ENCODE measurements around the gene CAPN15. TPM values are rescaled to one million over a fixed set of nuclear protein-coding genes. Genes with fewer than 3 reads are reported as not detected.

Gene CAPN15
- total RNA-seq, 1 donor from 2014 or later, result 35.2 TPM

DNA sequence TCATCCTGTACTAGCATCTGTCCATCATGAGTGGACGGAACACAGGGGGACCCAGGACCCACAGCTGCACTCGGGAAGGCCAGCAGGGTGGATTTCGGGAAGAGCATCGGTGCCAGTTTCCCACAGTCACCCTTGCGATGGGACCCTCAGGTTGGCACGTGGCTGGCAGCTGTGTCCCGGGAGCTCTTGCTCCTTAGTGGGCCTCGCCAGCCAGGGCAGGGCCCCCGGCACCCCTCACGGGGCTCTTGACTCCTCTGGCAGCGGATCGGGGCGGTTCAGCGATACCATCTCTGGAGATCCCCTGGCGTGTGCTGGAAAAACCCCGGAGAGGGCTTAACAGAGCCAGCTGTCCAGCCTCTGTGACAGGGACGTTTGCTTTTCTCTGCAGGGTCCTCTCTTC is 9.2 kb downstream of the CAPN15 start:
- ATAC-seq (no peak), DNase-seq (ENCODE audit: low spot score) (no peak)
- intact Hi-C loops (cut with DNase I), result no loop called here

DNA sequence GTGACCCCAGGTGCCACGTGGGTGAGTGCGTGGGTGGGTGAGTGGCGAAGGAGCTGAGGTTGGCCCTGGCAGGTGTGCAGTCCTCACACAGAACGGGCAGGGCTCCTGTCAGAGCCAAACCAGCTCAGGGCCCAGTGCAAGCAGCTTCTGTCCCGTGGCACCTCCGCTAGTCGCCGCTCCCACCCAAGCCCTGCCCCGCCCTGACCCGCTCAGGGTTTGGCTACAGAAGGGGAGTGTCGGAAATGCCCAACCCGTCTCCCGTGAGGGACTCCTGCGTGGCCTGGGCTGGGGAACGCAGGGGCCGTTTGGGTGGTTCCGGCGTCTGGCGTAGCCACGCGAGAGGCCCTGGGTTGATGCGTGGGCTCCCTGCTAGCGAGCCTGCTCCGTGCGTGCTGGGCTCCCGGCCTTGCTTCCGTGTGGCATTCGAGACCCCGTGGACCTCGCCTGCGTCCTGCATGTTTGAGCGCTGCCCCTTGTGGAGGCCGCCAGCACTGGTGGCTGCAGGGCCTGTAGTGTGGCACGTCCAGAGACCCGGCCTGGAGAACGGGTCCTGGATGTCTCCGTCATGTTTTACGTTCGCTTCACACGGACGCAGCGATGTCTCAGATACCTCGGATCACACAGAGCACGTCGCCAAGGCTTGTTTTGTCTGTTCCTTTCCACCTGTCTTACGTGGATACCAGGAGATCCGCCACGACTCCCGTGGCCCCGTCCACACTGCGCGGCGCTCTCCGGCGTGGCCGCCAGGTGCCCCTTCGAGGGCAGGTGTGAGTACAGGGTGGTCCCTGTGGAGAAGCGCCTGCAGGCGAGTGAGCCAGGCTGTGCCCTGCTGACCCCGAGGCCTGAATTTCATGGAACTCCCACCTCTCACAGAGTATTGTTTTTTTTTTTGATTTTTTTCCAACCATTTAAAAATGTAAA is 10.2 kb downstream of the CAPN15 start:
- no peak for DNase-seq (ENCODE audit: low spot score)
- intact Hi-C loops (cut with DNase I), result no loop called here
- ATAC-seq, result no peak

DNA sequence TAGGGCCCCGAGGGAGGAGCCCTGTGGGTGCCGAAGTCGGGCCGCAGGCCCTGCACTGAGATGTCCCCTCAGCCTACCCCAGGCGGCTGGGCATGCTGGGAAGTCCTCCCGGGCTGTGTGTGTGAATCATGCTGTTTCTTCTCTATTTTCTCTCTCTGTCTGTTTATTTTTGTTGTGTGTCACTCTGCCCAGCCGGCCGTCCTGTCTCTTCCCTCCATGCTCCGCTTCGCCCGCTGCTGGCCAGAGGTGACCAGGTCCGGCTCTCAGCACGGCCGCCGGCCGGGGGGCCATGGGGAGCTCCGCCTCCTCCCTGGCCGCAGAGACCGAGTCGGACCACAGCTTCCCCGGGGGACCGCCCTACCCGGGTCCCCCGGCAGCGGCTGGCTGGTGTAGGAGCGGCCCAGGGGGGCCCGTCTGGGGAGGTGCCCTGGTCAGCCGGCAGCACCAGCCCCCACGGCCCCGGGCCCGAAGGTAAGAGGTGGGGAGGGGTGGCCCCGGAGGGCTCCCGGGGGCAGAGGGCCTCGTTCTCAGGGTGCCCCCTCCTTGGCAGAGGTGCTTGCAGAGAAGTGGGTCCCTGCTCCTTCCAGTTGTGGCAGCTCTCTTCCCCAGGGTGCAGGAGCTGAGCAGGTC is 12.5 kb downstream of the CAPN15 start:
- intact Hi-C loops (cut with DNase I), result no loop called here
- ATAC-seq (no peak), DNase-seq (ENCODE audit: low spot score) (no peak)

DNA sequence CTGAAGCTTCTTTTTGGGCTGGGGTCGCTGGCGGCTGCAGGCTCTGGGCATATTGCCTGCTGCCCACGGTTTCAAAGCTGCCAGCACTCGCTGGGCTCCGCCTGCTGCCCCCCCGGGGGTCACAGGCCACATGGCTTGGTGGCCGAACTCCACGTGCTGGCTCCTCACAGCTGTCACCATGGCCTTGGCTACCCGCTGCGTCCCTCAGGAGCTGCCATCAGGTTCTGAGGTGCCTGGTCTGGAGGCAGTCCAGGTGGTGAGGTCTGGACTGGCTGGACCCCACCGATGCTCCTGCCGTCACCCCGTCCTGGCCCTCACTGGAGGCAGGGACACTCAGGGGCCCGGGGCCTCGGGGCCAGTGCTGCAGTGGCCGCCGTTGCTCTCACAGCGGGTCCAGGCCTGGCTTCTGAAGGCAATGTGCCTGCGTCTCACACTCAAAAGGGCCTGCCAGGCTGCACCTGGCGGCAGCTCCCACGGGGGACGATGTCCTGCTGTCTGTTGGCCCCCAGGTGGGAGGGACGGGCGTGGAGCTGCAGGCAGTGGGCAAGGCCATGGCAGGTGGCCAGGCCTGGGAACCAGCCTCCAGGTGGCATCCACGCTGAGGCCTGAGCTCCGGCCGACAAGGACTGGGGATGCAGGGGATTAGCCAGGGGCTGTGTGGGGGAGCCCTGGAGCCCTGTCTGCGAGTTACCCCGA is 13.3 kb downstream of the CAPN15 start:
- ATAC-seq (no peak), DNase-seq (ENCODE audit: low spot score) (no peak)
- intact Hi-C loops (cut with DNase I), result no loop called here

DNA sequence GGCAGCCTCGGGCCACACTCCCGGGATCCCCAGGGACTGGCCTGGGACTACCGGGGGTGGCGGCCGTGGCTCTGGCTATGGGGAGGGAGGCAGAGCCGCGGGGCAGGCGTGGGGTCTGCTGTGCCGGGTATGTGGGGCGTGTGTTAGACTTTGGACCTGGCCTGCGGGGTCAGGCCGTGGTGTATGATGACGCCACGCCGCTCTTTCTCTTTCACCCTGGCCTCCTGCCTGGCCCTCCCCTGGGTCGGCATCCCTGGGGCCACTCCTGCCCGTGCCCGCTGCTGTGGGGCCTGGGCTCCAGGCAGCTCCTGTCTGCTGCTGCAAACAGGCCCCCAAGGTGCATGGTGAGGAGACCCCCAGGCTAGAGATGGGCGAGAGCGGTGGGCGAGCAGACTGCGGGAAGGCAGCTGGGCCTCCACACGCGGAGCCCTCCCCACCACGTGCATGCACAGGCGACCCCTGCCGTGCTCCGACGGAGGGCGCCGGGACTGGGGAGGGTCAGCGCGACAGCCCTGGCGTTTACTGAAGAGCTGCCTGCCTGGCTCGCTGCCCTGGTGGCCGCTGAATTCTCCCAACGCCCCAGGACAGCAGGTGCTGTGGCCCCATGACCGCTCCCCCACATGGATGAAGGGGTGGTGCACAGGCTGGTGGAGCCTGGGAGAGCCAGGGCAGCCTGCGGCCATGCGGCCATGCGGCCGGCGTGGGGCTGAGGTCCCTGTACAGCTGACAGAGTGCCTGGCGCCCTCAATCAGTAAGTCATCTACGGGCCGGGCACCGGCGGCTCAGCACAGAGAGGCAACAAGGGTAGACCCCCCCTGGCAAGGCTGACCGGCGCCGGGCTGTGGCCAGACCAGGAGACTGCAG is 16.0 kb downstream of the CAPN15 start:
- ATAC-seq, result no peak
- DNase-seq (ENCODE audit: low spot score), result no peak
- intact Hi-C loops (cut with DNase I), result no loop called here

DNA sequence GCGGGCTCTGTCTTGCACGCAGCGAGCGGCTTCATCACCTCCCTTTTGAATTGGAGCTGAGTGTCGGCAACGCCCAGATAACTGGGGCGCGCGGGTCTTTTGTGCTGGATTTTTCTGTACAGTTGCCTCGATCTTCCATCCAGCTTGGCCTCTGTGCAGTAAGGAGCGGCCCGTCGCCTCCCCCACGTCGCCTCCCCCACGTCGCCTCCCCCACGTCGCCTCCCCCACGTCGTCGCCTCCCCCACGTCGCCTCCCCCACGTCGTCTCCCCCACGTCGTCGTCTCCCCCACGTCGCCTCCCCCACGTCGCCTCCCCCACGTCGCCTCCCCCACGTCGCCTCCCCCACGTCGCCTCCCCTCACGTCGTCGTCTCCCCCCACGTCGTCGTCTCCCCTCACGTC is 17.0 kb downstream of the CAPN15 start:
- intact Hi-C loops (cut with DNase I), result no loop called here
- no peak for ATAC-seq
- no peak for DNase-seq (ENCODE audit: low spot score)

DNA sequence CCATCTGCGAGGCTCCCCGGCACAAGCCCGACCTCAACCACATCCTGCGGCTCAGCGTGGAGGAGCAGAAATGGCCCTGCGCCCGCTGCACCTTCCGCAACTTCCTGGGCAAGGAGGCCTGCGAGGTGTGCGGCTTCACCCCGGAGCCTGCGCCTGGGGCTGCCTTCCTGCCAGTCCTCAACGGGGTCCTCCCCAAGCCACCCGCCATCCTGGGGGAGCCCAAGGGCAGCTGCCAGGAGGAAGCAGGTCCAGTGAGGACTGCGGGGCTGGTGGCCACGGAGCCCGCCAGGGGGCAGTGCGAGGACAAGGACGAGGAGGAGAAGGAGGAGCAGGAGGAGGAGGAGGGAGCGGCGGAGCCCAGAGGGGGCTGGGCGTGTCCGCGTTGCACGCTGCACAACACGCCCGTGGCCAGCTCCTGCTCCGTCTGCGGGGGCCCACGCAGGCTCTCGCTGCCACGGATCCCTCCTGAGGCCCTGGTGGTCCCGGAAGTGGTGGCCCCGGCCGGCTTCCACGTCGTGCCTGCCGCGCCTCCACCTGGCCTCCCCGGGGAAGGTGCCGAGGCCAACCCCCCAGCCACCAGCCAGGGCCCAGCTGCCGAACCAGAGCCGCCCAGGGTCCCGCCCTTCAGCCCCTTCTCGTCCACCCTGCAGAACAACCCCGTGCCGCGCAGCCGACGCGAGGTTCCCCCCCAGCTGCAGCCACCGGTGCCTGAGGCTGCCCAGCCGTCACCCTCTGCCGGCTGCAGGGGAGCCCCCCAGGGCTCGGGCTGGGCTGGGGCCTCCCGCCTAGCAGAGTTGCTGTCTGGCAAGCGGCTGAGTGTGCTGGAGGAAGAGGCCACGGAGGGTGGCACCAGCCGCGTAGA is 19.6 kb downstream of the CAPN15 start:
- ATAC-seq, result peak; percentile 87
- DNase-seq (ENCODE audit: low spot score), result peak; percentile 86
- intact Hi-C loops (cut with DNase I), result no loop called here

DNA sequence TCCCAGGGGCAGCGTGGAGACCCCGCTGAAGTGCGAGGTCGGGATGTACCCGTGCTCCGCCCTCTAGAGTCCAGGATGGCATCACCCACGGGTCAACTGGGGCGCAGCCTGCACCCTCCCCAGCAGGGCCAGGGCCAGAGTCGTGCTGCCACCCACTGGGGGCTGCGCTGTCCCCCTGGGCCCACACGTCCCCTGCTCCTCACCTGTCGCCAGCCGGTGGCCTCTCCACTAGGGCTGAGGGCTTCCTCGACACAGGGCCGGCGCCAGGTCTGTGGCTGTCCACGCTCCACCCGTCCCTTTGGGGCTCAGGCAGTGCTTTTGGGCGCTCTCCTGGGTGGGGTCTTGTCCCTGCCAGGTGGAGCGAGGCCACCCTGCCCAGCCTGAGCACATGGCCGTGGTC is 21.1 kb downstream of the CAPN15 start:
- intact Hi-C loops (cut with DNase I), result no loop called here
- no peak for ATAC-seq
- no peak for DNase-seq (ENCODE audit: low spot score)

DNA sequence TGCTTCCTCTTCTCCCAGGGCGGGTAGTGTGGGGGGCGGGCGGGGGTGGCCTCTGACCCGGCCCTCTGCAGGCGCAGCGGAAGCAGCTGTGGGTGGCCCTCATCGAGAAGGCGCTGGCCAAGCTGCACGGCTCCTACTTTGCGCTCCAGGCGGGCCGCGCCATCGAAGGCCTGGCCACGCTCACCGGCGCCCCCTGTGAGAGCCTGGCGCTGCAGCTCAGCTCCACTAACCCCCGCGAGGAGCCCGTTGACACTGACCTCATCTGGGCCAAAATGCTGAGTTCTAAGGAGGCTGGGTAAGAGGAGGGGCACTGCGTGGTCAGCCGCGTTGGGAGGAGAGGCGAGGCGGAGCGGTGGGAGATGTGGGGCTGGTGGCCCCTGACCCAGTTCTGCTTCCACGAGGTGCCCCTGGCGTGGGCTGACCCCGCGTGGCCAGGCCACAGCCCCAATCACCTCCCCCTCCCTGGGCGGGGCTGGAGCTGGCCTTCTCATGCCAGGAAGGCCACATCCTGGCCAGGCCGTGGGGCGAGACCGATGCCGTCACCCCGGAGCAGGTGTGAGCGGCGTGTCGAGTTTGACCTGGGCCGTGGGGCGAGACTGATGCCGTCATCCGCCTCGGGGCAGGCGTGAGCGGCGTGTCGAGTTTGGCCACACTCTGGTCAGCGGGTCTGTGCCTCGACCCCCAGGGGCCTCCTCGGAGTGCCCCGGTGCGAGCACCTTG is 22.2 kb downstream of the CAPN15 start:
- intact Hi-C loops (cut with DNase I), result no loop called here
- ATAC-seq, result no peak
- no peak for DNase-seq (ENCODE audit: low spot score)

DNA sequence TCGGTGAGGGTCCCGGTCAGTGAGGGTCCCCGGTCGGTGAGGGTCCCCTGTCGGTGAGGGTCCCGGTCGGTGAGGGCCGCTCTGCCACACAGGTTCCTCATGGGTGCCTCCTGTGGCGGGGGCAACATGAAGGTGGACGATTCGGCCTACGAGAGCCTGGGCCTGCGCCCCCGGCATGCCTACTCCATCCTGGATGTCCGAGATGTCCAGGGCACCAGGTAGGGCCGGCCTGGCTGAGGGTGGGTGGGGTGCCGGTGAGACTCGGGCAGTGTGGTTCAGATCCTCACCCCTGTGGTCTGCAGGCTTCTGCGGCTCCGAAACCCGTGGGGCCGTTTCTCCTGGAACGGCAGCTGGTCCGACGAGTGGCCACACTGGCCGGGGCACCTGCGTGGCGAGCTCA is 23.7 kb downstream of the CAPN15 start:
- no peak for DNase-seq (ENCODE audit: low spot score)

DNA sequence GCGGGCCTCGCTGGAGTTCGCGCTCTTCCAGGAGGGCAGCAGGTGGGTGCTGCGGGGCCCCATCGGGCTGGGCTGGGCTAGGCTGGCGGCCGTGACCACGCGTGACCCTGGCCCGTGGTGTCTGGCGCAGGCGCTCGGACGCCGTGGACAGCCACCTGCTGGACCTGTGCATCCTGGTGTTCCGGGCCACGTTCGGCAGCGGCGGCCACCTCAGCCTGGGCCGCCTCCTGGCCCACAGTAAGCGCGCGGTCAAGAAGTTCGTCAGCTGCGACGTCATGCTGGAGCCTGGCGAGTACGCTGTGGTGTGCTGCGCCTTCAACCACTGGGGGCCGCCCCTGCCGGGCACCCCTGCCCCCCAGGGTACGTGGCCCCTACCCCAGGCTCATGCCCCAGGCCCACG is 24.7 kb downstream of the CAPN15 start:
- ATAC-seq (no peak), DNase-seq (ENCODE audit: low spot score) (no peak)
- intact Hi-C loops (cut with DNase I), result no loop called here

More for the DNA sequence above, 23.7 kb downstream of the CAPN15 start:
- no peak for ATAC-seq
- intact Hi-C loops (cut with DNase I), result no loop called here

DNA sequence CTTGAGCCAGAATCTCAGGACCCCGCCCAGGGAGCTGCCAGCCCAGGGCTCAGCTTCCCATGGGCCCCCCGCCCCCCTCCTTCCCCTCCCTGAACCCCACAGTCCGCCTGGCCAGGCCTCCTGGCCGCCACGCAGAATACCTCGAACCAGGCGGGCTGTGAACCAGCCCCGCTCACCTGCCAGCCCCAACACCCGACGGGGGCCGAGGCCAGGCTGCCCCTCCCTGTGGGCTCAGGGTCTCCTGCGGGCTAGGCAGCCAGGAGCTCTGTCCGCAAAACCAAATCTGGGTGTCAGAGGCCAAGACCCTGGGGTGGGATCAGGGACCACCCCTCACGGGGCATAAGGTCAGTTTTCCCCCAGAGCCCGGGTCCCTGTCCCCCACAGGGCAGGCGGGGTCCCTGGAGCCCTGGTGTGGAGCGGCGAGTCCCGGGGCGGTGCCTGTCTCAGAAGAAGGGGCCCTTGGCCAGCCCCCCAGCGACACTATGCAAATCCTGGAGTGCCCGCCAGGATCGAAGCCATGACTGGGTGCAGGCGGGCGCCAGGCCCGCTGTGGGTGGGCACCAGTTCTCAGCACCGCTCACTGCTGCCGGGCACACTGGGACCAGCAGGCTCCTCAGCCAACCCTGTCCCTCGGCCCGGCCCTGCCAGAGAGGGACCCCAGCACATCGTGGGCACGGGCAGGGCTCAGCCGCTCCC is 26.2 kb downstream of the CAPN15 start:
- ATAC-seq, result no peak
- DNase-seq (ENCODE audit: low spot score), result no peak
- intact Hi-C loops (cut with DNase I), result no loop called here

DNA sequence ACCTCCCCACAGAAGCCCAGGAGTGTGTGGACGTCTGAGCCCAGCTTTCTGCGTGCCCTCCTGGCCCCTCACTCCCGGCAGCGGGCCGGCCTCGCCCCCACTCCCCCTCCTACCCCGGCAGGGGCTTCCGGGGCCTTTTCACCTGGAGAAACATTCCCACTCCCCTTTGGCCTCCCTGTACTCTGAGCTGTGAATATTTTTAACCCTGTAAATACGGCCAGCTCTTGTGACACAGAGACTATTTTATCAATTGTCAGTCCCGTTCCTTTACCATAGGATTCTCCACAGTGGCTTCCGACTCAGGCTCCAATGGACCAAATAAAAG is 26.7 kb downstream of the CAPN15 start:
- ATAC-seq, result no peak
- no peak for DNase-seq (ENCODE audit: low spot score)
- intact Hi-C loops (cut with DNase I), result no loop called here

DNA sequence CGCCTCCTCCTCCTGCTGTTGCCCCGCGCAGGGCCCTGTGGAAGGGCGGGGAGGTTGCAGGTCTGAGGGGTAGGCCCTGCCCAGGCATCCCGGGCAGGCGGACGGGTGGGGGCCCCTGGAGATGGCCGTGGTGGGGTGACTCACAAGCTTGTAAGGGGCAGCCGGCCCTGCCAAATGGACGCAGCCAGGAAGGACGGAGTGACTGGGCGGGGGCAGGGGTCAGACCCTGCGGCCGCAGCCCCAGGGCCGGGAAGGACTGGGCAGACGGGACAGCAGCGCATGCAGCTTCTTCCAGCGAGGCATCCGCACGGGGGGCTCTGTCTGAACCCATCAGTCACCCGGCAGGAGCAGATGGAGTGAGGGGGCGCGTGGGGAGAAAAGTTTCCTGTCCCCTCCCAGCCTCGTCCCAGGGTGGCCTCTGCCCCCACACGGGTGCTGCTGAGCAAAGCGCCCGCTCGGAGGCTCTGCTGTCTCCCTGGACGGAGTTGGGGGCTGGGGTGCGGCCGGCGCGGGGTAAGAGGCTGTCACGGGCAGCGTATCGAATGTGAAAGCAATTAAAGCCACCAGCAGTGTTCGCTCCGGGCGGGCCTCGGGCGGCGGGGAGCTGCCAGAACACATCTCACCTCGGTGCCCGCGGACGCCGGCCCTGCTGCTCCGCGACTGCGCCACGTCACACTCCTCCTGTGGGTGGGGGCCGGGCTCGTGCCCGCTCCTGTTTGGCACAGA is 27.3 kb downstream of the CAPN15 start:
- no peak for DNase-seq (ENCODE audit: low spot score)
- intact Hi-C loops (cut with DNase I), result no loop called here
- peak; percentile 30 for ATAC-seq

DNA sequence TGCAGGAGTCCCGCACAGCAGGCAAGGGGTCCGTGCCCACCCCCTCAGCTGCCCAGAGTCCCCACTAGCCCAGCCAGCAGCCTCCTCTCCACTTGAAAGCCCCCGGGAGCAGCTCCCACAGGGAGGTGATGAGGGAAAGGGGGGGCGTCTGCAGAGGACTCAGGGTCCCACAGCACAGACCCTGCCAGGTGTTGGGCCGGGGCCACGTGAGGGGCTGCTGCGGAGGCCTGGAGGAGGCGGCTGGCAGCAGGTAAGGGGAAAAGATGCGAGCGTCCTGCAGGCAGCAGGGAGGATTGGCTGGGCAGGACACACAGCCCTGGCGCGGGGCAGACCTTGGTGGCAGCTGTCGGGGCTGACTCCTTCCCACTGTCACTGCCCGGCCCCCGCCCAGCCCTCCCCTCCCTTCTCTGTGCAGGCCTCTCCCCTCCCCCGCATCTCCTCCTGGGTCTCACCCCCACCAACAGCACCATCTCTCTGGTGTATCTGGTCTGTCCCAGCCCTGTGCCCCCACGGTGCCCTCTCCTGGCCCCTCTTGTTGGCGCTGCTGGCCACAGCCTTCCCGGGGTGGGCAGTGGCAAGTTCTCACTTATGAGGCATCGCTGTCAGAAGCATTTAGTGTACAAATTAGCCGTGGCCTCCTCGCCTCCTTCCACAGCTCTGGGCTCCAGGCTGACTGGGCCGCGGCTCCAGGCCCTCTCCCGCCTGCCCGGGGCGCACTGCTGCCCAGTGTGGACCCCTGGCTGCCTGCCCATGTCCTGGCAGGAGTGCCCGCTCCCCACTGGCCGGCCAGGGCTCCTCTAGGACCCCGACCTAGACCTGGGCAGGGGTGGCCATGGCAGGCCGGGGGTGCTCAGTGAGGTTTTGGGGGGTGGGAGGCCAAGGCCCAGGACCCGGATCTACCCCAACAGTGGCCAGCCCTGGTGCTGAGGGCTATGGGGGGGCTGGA is 28.3 kb downstream of the CAPN15 start:
- no peak for ATAC-seq
- no peak for DNase-seq (ENCODE audit: low spot score)
- intact Hi-C loops (cut with DNase I), result no loop called here
